Measurements from ENCODE around the gene CDC23.

DNA sequence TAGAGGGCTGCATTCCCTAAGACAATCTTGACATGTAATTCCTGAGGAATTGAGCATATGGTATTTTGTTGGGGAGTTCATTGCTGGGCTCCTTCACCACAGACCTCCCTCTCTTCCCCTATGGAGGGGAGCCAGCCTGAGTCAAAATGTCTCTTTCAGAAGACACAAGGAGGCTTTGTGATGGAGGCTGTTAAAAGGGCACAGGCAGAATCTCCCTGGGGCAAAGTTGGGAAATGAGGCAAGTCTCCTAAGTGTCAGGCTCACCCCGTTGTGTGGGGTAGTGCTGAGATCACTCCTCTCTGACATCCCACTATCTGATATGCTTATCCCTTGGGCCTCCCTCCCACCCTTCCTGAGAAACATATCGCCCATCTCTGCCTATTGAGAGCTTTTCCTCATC is 30.7 kb upstream of the CDC23 start:
- TF ChIP-seq, protein P1, sequence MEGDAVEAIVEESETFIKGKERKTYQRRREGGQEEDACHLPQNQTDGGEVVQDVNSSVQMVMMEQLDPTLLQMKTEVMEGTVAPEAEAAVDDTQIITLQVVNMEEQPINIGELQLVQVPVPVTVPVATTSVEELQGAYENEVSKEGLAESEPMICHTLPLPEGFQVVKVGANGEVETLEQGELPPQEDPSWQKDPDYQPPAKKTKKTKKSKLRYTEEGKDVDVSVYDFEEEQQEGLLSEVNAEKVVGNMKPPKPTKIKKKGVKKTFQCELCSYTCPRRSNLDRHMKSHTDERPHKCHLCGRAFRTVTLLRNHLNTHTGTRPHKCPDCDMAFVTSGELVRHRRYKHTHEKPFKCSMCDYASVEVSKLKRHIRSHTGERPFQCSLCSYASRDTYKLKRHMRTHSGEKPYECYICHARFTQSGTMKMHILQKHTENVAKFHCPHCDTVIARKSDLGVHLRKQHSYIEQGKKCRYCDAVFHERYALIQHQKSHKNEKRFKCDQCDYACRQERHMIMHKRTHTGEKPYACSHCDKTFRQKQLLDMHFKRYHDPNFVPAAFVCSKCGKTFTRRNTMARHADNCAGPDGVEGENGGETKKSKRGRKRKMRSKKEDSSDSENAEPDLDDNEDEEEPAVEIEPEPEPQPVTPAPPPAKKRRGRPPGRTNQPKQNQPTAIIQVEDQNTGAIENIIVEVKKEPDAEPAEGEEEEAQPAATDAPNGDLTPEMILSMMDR (conservative IDR thresholded peaks at IDR 0.05 in 1 of 2, IDR thresholded peaks at IDR 0.05 in 1 of 2; ENCODE audit: extremely low read depth in 1 of 2, insufficient read depth in 1 of 2, low read depth in 1 of 2, low read length in 2 of 2) = no peak
- no peak for TF ChIP-seq EZH2 (IDR thresholded peaks at IDR 0.05; ENCODE audit: borderline replicate concordance, low read length)

Data from mammary epithelial cell (primary cell).